HEK293 (cell line): ENCODE results near the gene AATF.

Source experiments
- CTCF ChIA-PET: fragments of 350-600 bp; formaldehyde crosslinking; extraction: SDS; loops from one replicate; lab custom pipeline; 2021; ENCODE audit warnings: antibody characterized with exemption; lab: Yijun Ruan, JAX
- POLR2A ChIA-PET: fragments of 300-600 bp; formaldehyde crosslinking; extraction: SDS; loops from one replicate; lab custom pipeline; 2020; ENCODE audit warnings: antibody characterized with exemption, inconsistent platforms; lab: Yijun Ruan, JAX
- H3K27ac ChIP-seq: fragments of 200-500 bp; sonication (Bioruptor generic); 2 replicates; pipeline ENCODE4 v1.5.1; 2014; ENCODE audit warnings: low read depth, low read length, control low read depth, inconsistent platforms; ENCODE audit errors: extremely low read depth
- H3K36me3 ChIP-seq, 2 experiments: fragments of 200-500 bp in 1 of 2; sonication (Bioruptor generic) in 1 of 2; 1 replicate in 1 of 2; 2 replicates in 1 of 2; pipeline ENCODE4 v1.5.1; 2014 to 2017; ENCODE audit warnings: inconsistent platforms in 2 of 2, low read length in 2 of 2; ENCODE audit not compliant: control insufficient read depth in 2 of 2, insufficient read depth in 1 of 2
- H3K4me1 ChIP-seq: fragments of 200-500 bp; sonication (Bioruptor generic); 2 replicates; pipeline ENCODE4 v1.5.1; 2014; ENCODE audit warnings: mild to moderate bottlenecking, low read length, inconsistent platforms; ENCODE audit not compliant: control insufficient read depth, insufficient read depth
- H3K4me3 ChIP-seq: 2 replicates; pipeline ENCODE4 v1.5.1; 2011; ENCODE audit warnings: low read depth, mild to moderate bottlenecking, control low read depth, low read length, moderate library complexity
- H3K9me3 ChIP-seq: fragments of 200-500 bp; sonication (Bioruptor generic); 2 replicates; pipeline ENCODE4 v1.5.1; 2014; ENCODE audit warnings: low read depth, low read length, inconsistent platforms; ENCODE audit not compliant: control insufficient read depth, insufficient read depth
- BCL6B ChIP-seq: fragments of 450-650 bp; formaldehyde crosslinking; IDR thresholded peaks from 2 replicates; pipeline ENCODE4 v1.5.1; 2017; ENCODE audit warnings: missing biosample characterization, missing genetic modification characterization
- FEZF1 ChIP-seq: fragments of 450-650 bp; formaldehyde crosslinking; IDR thresholded peaks from 2 replicates; pipeline ENCODE4 v1.5.1; 2016; ENCODE audit warnings: missing biosample characterization, missing genetic modification characterization
- RBAK ChIP-seq: fragments of 450-650 bp; formaldehyde crosslinking; IDR thresholded peaks from 2 replicates; pipeline ENCODE4 v1.5.1; 2016; ENCODE audit warnings: missing biosample characterization, missing genetic modification characterization
- SCRT1 ChIP-seq: fragments of 450-650 bp; formaldehyde crosslinking; IDR thresholded peaks from 2 replicates; pipeline ENCODE4 v1.5.1; 2016; ENCODE audit warnings: missing biosample characterization, missing genetic modification characterization, borderline replicate concordance
- ZNF132 ChIP-seq: fragments of 450-650 bp; formaldehyde crosslinking; IDR thresholded peaks from 2 replicates; pipeline ENCODE4 v1.5.1; 2017; ENCODE audit warnings: missing biosample characterization, missing genetic modification characterization, borderline replicate concordance
- ZNF146 ChIP-seq: fragments of 450-650 bp; formaldehyde crosslinking; IDR thresholded peaks from 2 replicates; pipeline ENCODE4 v1.5.1; 2016; ENCODE audit warnings: missing biosample characterization, missing genetic modification characterization
- ZNF221 ChIP-seq: fragments of 450-650 bp; formaldehyde crosslinking; IDR thresholded peaks from 2 replicates; pipeline ENCODE4 v1.5.1; 2017; ENCODE audit warnings: missing biosample characterization, missing genetic modification characterization, borderline replicate concordance
- ZNF266 ChIP-seq: fragments of 450-650 bp; formaldehyde crosslinking; IDR thresholded peaks from 2 replicates; pipeline ENCODE4 v1.5.1; 2016; ENCODE audit warnings: missing biosample characterization, missing genetic modification characterization, low read depth
- ZNF280C ChIP-seq: fragments of 450-650 bp; formaldehyde crosslinking; IDR thresholded peaks from 2 replicates; pipeline ENCODE4 v1.5.1; 2016; ENCODE audit warnings: missing biosample characterization, missing genetic modification characterization
- ZNF391 ChIP-seq: fragments of 450-650 bp; formaldehyde crosslinking; IDR thresholded peaks from 2 replicates; pipeline ENCODE4 v1.5.1; 2016; ENCODE audit warnings: low read depth, missing biosample characterization, missing genetic modification characterization, borderline replicate concordance
- ZNF558 ChIP-seq: fragments of 450-650 bp; formaldehyde crosslinking; IDR thresholded peaks from 2 replicates; pipeline ENCODE4 v1.5.1; 2016; ENCODE audit warnings: missing biosample characterization, missing genetic modification characterization
- ZNF701 ChIP-seq: fragments of 450-650 bp; formaldehyde crosslinking; IDR thresholded peaks from 2 replicates; pipeline ENCODE4 v1.5.1; 2016; ENCODE audit warnings: missing biosample characterization, missing genetic modification characterization
- TF ChIP-seq, protein P1 (sequence below): fragments of 450-650 bp; formaldehyde crosslinking; IDR thresholded peaks from 2 replicates; pipeline ENCODE4 v1.5.1; 2016; ENCODE audit warnings: missing biosample characterization, missing genetic modification characterization
- TF ChIP-seq, protein P2 (sequence below): fragments of 450-650 bp; formaldehyde crosslinking; IDR thresholded peaks from 2 replicates; pipeline ENCODE4 v1.5.1; 2016; ENCODE audit warnings: missing biosample characterization, missing genetic modification characterization
- TF ChIP-seq, protein P3 (sequence below): fragments of 450-650 bp; formaldehyde crosslinking; IDR thresholded peaks from 2 replicates; pipeline ENCODE4 v1.5.1; 2016; ENCODE audit warnings: missing biosample characterization, missing genetic modification characterization, borderline replicate concordance
- TF ChIP-seq, protein P4 (sequence below): fragments of 450-650 bp; formaldehyde crosslinking; IDR thresholded peaks from 2 replicates; pipeline ENCODE4 v1.5.1; 2016; ENCODE audit warnings: missing biosample characterization, missing genetic modification characterization
- TF ChIP-seq, protein P5 (sequence below): fragments of 450-650 bp; formaldehyde crosslinking; IDR thresholded peaks from 2 replicates; pipeline ENCODE4 v1.5.1; 2016; ENCODE audit warnings: missing biosample characterization, missing genetic modification characterization

Gene AATF

GRCh38 chr17:37060928-37061327 lies 112.2 kb downstream of the AATF start (continued):
- TF ChIP-seq, protein P1, sequence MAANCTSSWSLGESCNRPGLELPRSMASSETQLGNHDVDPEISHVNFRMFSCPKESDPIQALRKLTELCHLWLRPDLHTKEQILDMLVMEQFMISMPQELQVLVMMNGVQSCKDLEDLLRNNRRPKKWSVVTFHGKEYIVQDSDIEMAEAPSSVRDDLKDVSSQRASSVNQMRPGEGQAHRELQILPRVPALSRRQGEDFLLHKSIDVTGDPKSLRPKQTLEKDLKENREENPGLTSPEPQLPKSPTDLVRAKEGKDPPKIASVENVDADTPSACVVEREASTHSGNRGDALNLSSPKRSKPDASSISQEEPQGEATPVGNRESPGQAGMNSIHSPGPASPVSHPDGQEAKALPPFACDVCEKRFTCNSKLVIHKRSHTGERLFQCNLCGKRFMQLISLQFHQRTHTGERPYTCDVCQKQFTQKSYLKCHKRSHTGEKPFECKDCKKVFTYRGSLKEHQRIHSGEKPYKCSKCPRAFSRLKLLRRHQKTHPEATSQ (tag by site-specific recombination) = no peak
- TF ChIP-seq, protein P2, sequence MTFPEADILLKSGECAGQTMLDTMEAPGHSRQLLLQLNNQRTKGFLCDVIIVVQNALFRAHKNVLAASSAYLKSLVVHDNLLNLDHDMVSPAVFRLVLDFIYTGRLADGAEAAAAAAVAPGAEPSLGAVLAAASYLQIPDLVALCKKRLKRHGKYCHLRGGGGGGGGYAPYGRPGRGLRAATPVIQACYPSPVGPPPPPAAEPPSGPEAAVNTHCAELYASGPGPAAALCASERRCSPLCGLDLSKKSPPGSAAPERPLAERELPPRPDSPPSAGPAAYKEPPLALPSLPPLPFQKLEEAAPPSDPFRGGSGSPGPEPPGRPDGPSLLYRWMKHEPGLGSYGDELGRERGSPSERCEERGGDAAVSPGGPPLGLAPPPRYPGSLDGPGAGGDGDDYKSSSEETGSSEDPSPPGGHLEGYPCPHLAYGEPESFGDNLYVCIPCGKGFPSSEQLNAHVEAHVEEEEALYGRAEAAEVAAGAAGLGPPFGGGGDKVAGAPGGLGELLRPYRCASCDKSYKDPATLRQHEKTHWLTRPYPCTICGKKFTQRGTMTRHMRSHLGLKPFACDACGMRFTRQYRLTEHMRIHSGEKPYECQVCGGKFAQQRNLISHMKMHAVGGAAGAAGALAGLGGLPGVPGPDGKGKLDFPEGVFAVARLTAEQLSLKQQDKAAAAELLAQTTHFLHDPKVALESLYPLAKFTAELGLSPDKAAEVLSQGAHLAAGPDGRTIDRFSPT (tag by site-specific recombination) = no peak
- TF ChIP-seq SCRT1 = no peak

GRCh38 chr17:37062021-37062420 lies 113.3 kb downstream of the AATF start:
- ChIA-PET CTCF (interaction anchor here (0.7 kb wide), 1 partner anchor 15 kb away, joined by 3 read pairs; no protein-coding TSS in a partner anchor), POLR2A (no interaction called here)
- Histone ChIP-seq H3K9me3 (no peaks in the 10 kb centered on the region), H3K36me3 (peaks cover under 1 to 6% of the 10 kb centered on the region in 2 experiments; a peak in 2 of 3 replicates), H3K4me1 (no peaks in the 10 kb centered on the region), H3K27ac (no peak overlapping the region), H3K4me3 (no peak overlapping the region)
- TF ChIP-seq FEZF1 (tag by site-specific recombination) = no peak
- TF ChIP-seq ZNF221 (tag by site-specific recombination) = no peak
- no peak for TF ChIP-seq ZNF280C (tag by site-specific recombination)
- TF ChIP-seq ZNF132 (tag by site-specific recombination) = no peak
- TF ChIP-seq ZNF391 (tag by site-specific recombination) = no peak
- TF ChIP-seq, protein P3, sequence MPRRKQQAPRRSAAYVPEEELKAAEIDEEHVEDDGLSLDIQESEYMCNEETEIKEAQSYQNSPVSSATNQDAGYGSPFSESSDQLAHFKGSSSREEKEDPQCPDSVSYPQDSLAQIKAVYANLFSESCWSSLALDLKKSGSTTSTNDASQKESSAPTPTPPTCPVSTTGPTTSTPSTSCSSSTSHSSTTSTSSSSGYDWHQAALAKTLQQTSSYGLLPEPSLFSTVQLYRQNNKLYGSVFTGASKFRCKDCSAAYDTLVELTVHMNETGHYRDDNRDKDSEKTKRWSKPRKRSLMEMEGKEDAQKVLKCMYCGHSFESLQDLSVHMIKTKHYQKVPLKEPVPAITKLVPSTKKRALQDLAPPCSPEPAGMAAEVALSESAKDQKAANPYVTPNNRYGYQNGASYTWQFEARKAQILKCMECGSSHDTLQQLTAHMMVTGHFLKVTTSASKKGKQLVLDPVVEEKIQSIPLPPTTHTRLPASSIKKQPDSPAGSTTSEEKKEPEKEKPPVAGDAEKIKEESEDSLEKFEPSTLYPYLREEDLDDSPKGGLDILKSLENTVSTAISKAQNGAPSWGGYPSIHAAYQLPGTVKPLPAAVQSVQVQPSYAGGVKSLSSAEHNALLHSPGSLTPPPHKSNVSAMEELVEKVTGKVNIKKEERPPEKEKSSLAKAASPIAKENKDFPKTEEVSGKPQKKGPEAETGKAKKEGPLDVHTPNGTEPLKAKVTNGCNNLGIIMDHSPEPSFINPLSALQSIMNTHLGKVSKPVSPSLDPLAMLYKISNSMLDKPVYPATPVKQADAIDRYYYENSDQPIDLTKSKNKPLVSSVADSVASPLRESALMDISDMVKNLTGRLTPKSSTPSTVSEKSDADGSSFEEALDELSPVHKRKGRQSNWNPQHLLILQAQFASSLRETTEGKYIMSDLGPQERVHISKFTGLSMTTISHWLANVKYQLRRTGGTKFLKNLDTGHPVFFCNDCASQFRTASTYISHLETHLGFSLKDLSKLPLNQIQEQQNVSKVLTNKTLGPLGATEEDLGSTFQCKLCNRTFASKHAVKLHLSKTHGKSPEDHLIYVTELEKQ (tag by site-specific recombination) = no peak
- no peak for TF ChIP-seq ZNF146 (tag by site-specific recombination)

GRCh38 chr17:37064206-37064605 lies 115.5 kb downstream of the AATF start:
- Histone ChIP-seq H3K9me3 (no peaks in the 10 kb centered on the region), H3K4me3 (no peak overlapping the region), H3K27ac (no peak overlapping the region), H3K36me3 (no peaks in the 10 kb centered on the region), H3K4me1 (peaks cover 5% of the 10 kb centered on the region; the same call in 1 of the 2 replicates)
- POLR2A ChIA-PET = no interaction called here
- CTCF ChIA-PET = no interaction called here
- no peak for TF ChIP-seq ZNF701 (tag by site-specific recombination)
- no peak for TF ChIP-seq BCL6B (tag by site-specific recombination)
- no peak for TF ChIP-seq RBAK (tag by site-specific recombination)
- no peak for TF ChIP-seq ZNF558 (tag by site-specific recombination)
- no peak for TF ChIP-seq ZNF266 (tag by site-specific recombination)
- TF ChIP-seq, protein P4, sequence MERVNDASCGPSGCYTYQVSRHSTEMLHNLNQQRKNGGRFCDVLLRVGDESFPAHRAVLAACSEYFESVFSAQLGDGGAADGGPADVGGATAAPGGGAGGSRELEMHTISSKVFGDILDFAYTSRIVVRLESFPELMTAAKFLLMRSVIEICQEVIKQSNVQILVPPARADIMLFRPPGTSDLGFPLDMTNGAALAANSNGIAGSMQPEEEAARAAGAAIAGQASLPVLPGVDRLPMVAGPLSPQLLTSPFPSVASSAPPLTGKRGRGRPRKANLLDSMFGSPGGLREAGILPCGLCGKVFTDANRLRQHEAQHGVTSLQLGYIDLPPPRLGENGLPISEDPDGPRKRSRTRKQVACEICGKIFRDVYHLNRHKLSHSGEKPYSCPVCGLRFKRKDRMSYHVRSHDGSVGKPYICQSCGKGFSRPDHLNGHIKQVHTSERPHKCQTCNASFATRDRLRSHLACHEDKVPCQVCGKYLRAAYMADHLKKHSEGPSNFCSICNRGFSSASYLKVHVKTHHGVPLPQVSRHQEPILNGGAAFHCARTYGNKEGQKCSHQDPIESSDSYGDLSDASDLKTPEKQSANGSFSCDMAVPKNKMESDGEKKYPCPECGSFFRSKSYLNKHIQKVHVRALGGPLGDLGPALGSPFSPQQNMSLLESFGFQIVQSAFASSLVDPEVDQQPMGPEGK (tag by site-specific recombination) = no peak
- TF ChIP-seq, protein P5, sequence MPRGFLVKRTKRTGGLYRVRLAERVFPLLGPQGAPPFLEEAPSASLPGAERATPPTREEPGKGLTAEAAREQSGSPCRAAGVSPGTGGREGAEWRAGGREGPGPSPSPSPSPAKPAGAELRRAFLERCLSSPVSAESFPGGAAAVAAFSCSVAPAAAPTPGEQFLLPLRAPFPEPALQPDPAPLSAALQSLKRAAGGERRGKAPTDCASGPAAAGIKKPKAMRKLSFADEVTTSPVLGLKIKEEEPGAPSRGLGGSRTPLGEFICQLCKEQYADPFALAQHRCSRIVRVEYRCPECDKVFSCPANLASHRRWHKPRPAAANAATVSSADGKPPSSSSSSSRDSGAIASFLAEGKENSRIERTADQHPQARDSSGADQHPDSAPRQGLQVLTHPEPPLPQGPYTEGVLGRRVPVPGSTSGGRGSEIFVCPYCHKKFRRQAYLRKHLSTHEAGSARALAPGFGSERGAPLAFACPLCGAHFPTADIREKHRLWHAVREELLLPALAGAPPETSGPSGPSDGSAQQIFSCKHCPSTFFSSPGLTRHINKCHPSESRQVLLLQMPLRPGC (tag by site-specific recombination) = no peak
